EH (cell line): Measurements from ENCODE around the gene TRIM23.

Experiments used
- DNase-seq: peaks from one replicate; pipeline ENCODE4 v3.0.0-alpha.2; 2015; ENCODE audit warnings: low read depth

TRIM23 gene

GRCh38 chr5:65563777-65564176 is 60.4 kb downstream of the TRIM23 start:
- DNase-seq, result no peak

GRCh38 chr5:65562731-65563701 is 61.1 kb downstream of the TRIM23 start, which contains the start of the genes CENPK and PPWD1:
CENPK (minus strand) TSS chr5:65563168; CDS start chr5:65554907, 8,261 bp downstream.
PPWD1 (plus strand) TSS chr5:65563296; CDS start chr5:65563311, 15 bp downstream.
- peak; percentile 96 for DNase-seq

GRCh38 chr5:65556718-65557117 is 67.4 kb downstream of the TRIM23 start:
- DNase-seq, result no peak

GRCh38 chr5:65556181-65556580 is 68.0 kb downstream of the TRIM23 start:
- DNase-seq, result no peak

GRCh38 chr5:65555287-65555686 is 68.8 kb downstream of the TRIM23 start:
- peak; percentile 36 for DNase-seq

GRCh38 chr5:65553941-65554340 is 70.2 kb downstream of the TRIM23 start:
- DNase-seq, result no peak

- no peak for DNase-seq
These were observed 75.9 kb downstream of the TRIM23 start for GRCh38 chr5:65548281-65548680.

GRCh38 chr5:65546141-65546540 is 78.0 kb downstream of the TRIM23 start:
- no peak for DNase-seq

GRCh38 chr5:65544473-65544872 is 79.7 kb downstream of the TRIM23 start:
- no peak for DNase-seq

- DNase-seq, result peak; percentile 1
These were observed 84.3 kb downstream of the TRIM23 start for GRCh38 chr5:65539827-65540226.
